COLO829 (cell line): ENCODE measurements around the gene ZNF77.
"Not testable (repeated sequence)": the region's sequence is repeated elsewhere in the genome, so short reads cannot be mapped to it uniquely, and the experiment has no call there.

ENCODE experiments used
- DNase-seq: peaks from one replicate; pipeline ENCODE4 v3.0.0; 2012; ENCODE audit warnings: low spot score

The ZNF77 gene

GRCh38 chr19:2970201-2970835 lies 25.5 kb upstream of the ZNF77 start:
- no peak for DNase-seq

DNA sequence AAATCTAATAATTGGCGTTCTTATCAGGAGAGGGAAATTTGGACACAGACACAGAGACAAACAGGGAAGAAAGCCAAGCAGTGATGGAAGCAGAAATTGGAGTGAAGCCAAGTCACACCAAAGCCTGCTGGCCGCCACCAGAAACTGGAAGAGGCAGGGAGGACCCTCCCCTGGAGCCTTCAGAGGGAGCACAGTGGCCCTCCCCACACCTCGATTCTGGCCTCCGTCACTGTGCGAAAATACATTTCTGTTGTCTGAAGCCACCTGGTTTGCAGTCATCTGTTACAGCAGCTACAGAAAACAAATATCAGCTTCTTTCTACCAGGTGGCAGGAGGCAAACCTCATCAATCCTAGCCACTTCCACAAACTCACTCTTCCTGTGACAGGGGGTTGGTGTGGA lies 24.3 kb upstream of the ZNF77 start:
- no peak for DNase-seq

DNA sequence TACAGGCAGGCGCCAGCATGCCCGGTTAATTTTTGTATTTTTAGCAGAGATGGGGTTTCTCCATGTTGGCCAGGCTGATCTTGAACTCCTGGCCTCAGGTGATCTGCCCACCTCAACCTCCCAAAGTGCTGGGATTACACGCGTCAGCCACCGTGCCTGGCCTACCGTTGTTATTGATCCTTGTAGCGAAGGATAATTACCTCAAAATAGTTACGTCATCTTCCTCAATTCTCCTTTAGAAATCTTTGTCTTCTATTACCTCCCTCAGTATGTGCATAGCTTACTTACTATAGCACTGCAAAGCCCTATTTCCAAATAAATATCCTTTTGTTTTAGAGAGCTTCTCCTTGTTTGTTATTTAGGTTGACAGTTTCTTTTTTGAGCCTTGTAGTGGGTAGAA lies 23.2 kb upstream of the ZNF77 start:
- DNase-seq, result no peak

- DNase-seq, result no peak
These were observed 20.1 kb upstream of the ZNF77 start for GRCh38 chr19:2964874-2965273.

DNA sequence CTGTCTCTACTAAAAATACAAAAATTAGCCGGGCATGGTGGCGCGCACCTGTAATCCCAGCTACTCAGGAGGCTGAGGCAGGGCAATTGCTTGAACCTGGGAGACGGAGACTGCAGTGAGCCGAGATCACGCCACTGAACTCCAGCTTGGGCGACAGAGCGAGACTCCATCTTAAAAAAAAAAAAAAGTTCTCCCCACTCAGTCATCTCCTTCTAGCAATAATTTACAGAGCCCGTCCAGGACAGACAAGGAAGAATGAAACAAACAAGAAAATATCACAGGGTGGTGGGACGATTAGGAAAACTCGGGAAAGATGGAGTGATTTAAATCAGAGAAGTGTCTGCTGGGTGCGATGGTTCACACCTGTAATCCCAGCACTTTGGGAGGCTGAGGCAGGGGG lies 18.9 kb upstream of the ZNF77 start:
- not testable (repeated sequence) for DNase-seq

- no peak for DNase-seq
These were observed 18.4 kb upstream of the ZNF77 start for GRCh38 chr19:2963122-2963521.

GRCh38 chr19:2962018-2962670 lies 17.4 kb upstream of the ZNF77 start:
- DNase-seq, result peak; percentile 88

DNA sequence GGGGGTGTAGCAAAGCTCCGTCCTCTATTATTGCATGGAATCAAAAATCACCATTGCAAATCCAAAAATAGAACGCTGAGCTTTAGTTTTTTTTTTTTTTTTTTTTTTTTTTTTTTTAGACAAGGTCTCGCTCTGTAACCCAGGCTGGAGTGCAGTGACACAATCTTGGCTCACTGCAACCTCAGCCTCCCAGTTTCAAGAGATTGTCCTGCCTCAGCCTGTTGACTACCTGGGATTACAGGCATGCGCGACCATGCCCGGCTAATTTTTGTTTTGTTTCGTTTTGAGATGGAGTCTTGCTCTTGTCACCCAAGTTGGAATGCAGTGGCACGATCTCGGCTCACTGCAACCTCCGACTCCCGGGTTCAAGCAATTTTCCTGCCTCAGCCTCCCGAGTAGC lies 15.3 kb upstream of the ZNF77 start:
- DNase-seq, result no peak

- DNase-seq, result no peak
These were observed 12.4 kb upstream of the ZNF77 start for GRCh38 chr19:2957160-2957559.

DNA sequence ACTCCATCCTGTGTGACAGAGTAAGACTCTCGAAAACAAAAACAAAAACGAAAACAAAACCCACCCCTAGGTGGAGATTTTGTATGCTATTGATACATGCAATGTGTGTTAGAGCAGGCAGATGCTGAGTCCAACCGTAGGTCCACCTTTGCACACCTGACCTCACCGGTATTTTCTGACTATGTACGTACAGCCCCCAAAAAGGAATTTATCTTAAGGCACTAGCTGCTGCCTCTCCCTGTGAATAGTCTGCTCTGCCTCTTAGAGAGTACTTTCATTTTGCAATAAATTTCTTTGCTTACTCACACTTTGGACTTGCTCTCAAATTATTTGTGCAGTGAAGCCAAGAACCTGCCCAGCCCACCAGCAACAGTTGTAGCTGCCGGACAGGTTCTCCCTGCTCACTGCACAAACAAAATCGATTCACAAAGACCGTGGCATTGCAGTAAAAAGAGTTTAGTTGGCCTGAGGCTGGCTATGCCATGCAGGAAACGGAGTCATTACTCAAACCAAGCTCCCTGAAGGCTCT lies 8.2 kb upstream of the ZNF77 start:
- no peak for DNase-seq

- DNase-seq, result peak; percentile 100
These were observed 5.7 kb upstream of the ZNF77 start for GRCh38 chr19:2950286-2951124.

DNA sequence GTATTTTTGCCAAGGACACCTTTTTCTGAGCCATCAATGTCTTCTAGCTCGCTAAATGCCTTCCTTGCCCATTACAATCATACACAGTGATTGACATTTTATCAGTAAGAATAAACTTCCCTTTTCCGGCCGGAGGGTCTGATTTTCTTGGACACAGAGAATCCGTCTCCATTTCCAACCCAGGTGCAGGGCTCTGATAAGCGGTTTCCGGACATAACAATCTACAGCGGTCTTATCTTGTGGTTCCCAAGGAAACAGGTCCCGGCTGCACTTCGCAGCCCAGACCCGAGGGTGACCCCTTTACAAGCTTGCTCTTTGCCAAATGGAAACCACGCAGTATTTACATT lies 5.1 kb upstream of the ZNF77 start:
- peak; percentile 35 for DNase-seq

DNA sequence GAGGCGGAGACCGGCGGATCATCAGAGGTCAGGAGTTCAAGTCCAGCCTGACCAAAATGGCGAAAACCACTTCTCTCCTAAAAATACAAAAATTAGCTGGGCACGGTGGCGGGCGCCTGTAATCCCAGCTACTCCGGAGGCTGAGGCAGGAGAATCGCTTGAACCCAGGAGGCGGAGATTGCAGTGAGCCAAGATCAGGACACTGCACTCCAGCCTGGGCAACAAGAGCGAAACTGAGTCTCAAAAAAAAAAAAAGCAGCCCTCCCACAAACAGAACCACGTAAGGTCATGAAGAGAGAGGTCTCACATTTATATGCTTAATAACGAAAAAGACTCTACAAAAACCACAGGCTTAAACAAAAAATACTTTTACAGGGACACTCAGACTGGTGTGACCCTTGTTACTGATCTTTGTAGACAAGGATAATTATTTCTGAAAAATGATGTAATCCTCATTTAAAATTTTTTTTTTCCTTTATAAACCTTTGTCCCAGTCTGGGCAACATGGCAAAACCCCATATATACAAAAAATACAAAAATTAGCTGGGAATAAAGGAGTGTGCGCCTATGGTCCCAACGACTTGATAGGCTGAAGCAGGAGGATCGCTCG lies 909 bp upstream of the ZNF77 start:
- DNase-seq, result no peak

GRCh38 chr19:2944403-2944774 lies 382 bp downstream of the ZNF77 start:
- no peak for DNase-seq

GRCh38 chr19:2942928-2943640 lies 1.7 kb downstream of the ZNF77 start:
- DNase-seq, result no peak

- not testable (repeated sequence) for DNase-seq
These were observed 8.9 kb downstream of the ZNF77 start for GRCh38 chr19:2935863-2936262.

DNA sequence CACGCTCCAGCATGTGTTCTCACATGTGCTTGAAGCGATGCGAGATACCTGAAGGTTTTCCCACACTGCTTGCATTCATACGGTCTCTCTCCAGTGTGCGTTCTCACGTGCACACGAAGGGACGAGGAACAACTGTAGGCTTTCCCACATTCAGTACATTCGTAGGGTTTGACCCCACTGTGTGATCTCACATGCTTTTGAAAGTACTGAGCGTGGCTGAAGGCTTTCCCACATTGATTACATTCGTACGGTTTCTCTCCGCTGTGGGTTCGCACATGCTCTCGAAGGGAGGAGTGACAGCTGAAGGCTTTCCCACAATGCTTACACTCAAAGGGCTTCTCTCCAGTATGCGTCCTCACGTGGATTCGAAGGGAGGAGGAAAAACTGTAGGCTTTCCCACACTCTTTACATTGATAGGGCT lies 11.3 kb downstream of the ZNF77 start:
- no peak for DNase-seq

GRCh38 chr19:2927032-2927430 lies 17.7 kb downstream of the ZNF77 start:
- no peak for DNase-seq

GRCh38 chr19:2926341-2927031 lies 18.3 kb downstream of the ZNF77 start:
- DNase-seq, result no peak

- no peak for DNase-seq
These were observed 21.3 kb downstream of the ZNF77 start for GRCh38 chr19:2923510-2923909.

- DNase-seq, result no peak
These were observed 21.8 kb downstream of the ZNF77 start for GRCh38 chr19:2922987-2923386.
